ENCODE data around the gene OR6N2. TPM values are rescaled to one million over a fixed set of nuclear protein-coding genes. Genes with fewer than 3 reads are reported as not detected.

The OR6N2 gene
- total RNA-seq, result not detected in 2 replicates

GRCh38 chr1:158781104-158781503 lies at the start of gene OR6N2:
TSS of gene OR6N2 (minus strand) at chr1:158781204. CDS start at chr1:158777635, 3,569 bp downstream.

GRCh38 chr1:158771950-158772866 lies 8.8 kb downstream of the OR6N2 start, which contains the start of gene OR6N1:
TSS of gene OR6N1 (minus strand) at chr1:158772195. CDS start at chr1:158766682, 5,513 bp downstream.

GRCh38 chr1:158754420-158754819 lies 26.6 kb downstream of the OR6N2 start, which contains the start of gene OR6K6:
TSS of gene OR6K6 (plus strand) at chr1:158754720. CDS start at chr1:158754888, 168 bp downstream.

Other genes with a start within 250 kb of the OR6N2 start
- not detected in 2 replicates for gene OR6Y1, start 226.8 kb downstream of the OR6N2 start, total RNA-seq
- gene OR6P1, start 210.6 kb downstream of the OR6N2 start, total RNA-seq, result not detected in 2 replicates
- gene OR10X1, start 201.3 kb downstream of the OR6N2 start, total RNA-seq, result not detected in 2 replicates
- not detected in 2 replicates for gene OR10Z1, start 175.9 kb downstream of the OR6N2 start, total RNA-seq
- gene SPTA1, start 94.5 kb downstream of the OR6N2 start, total RNA-seq, result under 0.01 and 0.32 TPM in 2 replicates
- not detected in 2 replicates for gene OR6K2, start 80.6 kb downstream of the OR6N2 start, total RNA-seq
- not detected in 2 replicates for gene OR6K3, start 60.5 kb downstream of the OR6N2 start, total RNA-seq
- gene OR6K6, start 26.5 kb downstream of the OR6N2 start, total RNA-seq, result not detected in 2 replicates
- not detected in 2 replicates for gene OR6N1, start 9.0 kb downstream of the OR6N2 start, total RNA-seq
- gene MNDA, start 50.1 kb upstream of the OR6N2 start, total RNA-seq, result not detected in 2 replicates
- gene PYHIN1, start 150.3 kb upstream of the OR6N2 start, total RNA-seq, result not detected in 2 replicates
- gene IFI16, start 228.7 kb upstream of the OR6N2 start, total RNA-seq, result 67.9 and 144 TPM in 2 replicates